Measurements from ENCODE around the gene KBTBD13.
A peak's percentile ranks its signal among the peaks of the same experiment; 100 is the strongest.
"Not testable (repeated sequence)": the region's sequence is repeated elsewhere in the genome, so short reads cannot be mapped to it uniquely, and the experiment has no call there.

Gene KBTBD13

DNA sequence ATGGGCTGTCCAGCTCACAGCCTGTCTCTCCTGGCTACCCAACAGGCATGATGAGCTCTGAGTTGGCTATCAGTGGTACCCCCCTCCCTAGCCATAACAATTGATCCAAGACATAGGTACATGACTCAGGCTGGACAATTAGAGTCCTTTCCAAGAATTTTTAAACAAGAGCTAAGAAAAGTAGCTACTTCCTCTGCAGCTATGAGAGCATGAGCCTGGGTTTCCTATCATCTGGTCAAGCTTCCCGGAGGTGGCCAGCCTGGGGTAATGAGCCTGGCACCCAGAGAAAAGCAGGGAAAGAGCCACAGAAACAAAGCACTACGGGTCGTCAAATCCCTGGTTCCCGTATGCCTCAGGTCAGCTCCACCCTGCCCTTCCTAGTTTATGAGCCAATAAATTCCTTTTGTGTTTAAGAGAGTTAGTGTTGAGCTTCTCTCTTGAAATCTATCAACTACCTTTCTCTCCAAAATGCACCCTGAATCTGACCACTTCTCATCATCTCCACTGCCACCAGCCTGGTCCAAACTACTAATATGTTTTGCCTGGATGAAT, 33.7 kb upstream of the KBTBD13 start:
- no peaks in the 10 kb centered on the region for H3K9me3 Mint-ChIP-seq
- H3K4me3 Mint-ChIP-seq = no peak overlapping the region
- peaks cover 4% of the 10 kb centered on the region for H3K27me3 Mint-ChIP-seq
- no peak overlapping the region for H3K27ac Mint-ChIP-seq
- H3K36me3 Mint-ChIP-seq (ENCODE audit: low read depth) = no peaks in the 10 kb centered on the region
- H3K4me1 Mint-ChIP-seq (ENCODE audit: low read depth) = no peaks in the 10 kb centered on the region

DNA sequence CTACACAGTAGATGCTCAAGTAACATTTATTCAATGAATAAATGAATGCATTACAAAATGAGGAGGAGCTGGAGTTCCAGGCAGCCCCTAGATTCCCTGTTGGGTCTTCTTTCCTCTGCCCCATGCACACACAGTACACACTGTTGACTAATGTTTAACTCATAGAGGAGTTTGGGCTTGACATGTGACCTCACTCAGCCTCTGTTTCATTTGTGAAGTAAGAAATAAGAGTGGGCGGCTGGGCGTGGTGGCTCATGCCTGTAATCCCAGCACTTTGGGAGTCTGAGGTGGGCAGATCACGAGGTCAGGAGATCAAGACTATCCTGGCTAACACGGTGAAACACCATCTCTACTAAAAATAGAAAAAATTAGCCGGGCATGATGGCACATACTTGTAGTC, 32.3 kb upstream of the KBTBD13 start:
- not testable (repeated sequence) for H3K4me3 Mint-ChIP-seq; H3K4me1 Mint-ChIP-seq (ENCODE audit: low read depth); H3K36me3 Mint-ChIP-seq (ENCODE audit: low read depth); H3K9me3 Mint-ChIP-seq; H3K27ac Mint-ChIP-seq; H3K27me3 Mint-ChIP-seq

DNA sequence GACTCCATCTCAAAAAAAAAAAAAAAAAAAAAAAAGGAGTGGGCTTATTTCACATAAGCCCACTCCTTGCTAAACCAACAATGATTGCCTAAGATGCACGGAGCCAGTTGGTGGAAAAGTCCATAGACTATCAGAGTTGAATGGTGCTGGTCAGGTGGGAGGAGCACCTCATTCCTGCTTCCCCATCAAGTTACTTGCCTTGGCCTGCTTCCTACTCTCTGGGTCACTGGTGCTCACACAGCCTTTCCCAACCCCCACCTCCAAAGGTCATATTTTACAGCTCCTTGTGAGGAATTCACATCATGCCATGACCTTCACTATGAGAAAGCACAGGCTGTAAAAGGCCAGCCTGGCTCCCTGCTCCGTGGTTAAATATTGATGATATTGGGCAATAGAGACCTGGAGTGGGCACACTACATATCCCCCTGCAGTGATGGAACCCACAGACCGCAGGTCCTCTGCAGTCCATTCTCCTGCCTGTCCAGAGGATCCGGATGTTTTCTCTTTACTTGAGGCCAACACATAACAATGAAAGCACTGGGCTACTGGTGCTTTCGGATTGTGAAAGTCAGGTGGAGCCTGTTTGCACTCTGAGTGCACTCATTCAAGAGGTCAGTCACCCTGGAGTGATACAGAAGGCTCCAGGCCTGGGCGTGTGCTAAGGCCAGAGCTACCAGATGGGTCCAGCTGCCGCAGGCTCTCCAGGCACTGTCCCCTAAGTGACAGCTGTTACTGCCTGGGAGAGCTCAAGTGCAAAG, 31.6 kb upstream of the KBTBD13 start, which contains the start of gene SLC51B:
SLC51B (plus strand) TSS at position 664 of the 758 bp plus-strand sequence. CDS start 4,618 bp downstream, outside the sequence.
- Mint-ChIP-seq H3K4me3 (no peak within 1 kb of the TSS), H3K4me1 (ENCODE audit: low read depth) (peaks cover 10% of the 10 kb centered on the region), H3K27ac (no peak within 1 kb of the TSS), H3K9me3 (no peaks in the 10 kb centered on the region), H3K27me3 (peaks cover 4% of the 10 kb centered on the region), H3K36me3 (ENCODE audit: low read depth) (no peaks in the 10 kb centered on the region)

DNA sequence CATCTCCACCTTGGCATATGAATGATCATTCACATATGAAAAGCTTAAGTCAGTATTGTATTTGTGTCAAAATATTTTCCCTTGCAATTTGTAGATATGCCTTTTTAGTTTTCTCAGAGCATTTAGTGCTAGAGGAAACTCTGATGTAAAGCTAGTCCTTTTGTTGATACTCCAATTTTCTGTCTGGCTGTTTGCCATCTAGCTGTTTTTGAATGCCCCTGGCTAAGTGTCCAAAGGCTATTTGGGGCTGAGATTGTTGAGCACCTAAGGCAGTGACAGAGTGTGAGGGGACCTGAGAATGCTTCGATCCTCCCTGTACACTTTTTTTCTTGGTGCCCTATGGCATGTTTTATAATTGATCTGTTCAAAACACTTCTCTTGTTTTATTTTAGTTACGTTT, 28.3 kb upstream of the KBTBD13 start:
- peaks cover 16% of the 10 kb centered on the region for H3K4me1 Mint-ChIP-seq (ENCODE audit: low read depth)

DNA sequence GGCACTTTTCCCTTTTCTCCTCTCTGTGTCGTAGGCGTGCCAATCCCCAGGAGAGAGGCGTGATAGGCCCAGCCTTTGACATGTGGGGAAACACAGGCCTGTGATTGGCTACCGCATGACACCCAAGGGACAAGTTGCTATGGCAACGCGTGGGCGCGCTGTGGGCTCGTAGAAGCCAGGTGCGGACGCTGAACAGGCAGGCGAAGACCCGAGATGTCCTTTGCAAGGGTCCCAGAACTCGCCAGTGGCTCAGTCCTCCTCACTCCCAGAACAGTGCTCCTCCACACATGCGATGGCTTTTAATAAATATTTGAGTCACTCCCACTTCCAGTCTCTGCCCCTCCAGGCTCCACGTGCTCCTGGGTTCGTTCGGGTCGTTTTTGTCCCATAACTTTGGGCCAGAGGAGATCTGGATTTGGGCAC, 27.1 kb upstream of the KBTBD13 start:
- H3K4me1 Mint-ChIP-seq (ENCODE audit: low read depth) = peaks cover 16% of the 10 kb centered on the region
- H3K27me3 Mint-ChIP-seq = peaks cover 4% of the 10 kb centered on the region
- H3K36me3 Mint-ChIP-seq (ENCODE audit: low read depth) = no peaks in the 10 kb centered on the region
- H3K27ac Mint-ChIP-seq = peak overlapping the region; percentile 49
- H3K9me3 Mint-ChIP-seq = no peaks in the 10 kb centered on the region
- H3K4me3 Mint-ChIP-seq = peak overlapping the region; percentile 43

More for the DNA sequence above, 28.3 kb upstream of the KBTBD13 start:
- Mint-ChIP-seq H3K36me3 (ENCODE audit: low read depth) (no peaks in the 10 kb centered on the region), H3K9me3 (no peaks in the 10 kb centered on the region), H3K27me3 (peaks cover 4% of the 10 kb centered on the region), H3K4me3 (no peak overlapping the region), H3K27ac (no peak overlapping the region)

DNA sequence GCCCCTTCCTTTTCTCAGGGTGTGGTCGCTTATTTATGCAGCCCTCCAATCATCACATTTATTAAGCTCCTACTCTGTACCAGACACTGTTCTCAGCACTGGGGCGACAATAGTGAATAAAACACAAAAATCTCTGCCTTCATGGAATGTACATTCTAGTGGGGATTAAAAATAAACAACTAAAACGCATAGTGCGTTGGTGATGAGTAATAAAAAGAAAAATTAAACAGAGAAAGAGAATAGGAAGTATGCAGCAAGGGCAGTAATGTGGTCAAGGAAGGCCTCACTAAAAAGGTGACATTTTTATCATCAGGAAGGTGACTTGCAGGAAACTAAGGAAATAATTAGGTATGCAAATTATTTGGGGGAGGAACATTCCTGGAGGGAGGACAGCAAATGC, 26.3 kb upstream of the KBTBD13 start:
- Mint-ChIP-seq H3K4me3 (no peak overlapping the region), H3K27me3 (peaks cover 4% of the 10 kb centered on the region), H3K27ac (peak overlapping the region; percentile 39), H3K4me1 (ENCODE audit: low read depth) (peaks cover 16% of the 10 kb centered on the region), H3K36me3 (ENCODE audit: low read depth) (no peaks in the 10 kb centered on the region), H3K9me3 (no peaks in the 10 kb centered on the region)

DNA sequence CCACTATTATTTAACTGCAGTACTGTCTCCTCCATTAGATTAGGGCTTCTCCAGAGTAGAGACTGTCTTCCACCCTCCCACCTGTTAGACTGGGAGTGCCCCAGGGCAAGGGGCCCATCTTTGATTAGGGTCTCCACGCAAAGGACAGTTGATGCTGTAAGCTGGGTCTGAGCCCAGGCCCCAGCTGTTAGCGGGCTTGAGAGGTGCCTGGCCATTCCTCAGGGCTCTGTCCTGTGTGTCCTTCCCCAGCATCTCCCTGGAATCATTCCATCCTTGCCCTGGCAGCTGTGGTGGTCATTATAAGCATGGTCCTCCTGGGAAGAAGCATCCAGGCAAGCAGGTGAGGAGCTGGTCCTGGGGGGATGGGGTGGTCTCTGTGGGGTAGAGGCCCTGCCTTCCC, 25.3 kb upstream of the KBTBD13 start:
- Mint-ChIP-seq H3K27me3 (peaks cover 4% of the 10 kb centered on the region), H3K36me3 (ENCODE audit: low read depth) (no peaks in the 10 kb centered on the region), H3K4me3 (no peak overlapping the region), H3K27ac (no peak overlapping the region), H3K4me1 (ENCODE audit: low read depth) (peaks cover 20% of the 10 kb centered on the region), H3K9me3 (no peaks in the 10 kb centered on the region)

DNA sequence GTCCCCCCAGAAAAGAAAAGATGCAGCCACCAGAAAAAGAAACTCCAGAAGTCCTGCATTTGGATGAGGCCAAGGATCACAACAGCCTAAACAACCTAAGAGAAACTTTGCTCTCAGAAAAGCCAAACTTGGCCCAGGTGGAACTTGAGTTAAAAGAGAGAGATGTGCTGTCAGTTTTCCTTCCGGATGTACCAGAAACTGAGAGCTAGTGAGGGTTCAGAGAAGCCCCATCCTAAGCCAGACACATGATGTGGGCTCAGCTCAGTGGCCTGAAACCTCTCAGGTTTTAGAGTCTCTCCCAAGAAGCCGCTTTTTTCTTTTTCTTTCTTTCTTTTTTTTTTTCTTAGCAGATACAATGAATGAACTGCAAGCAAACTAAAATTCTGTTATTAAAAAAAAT, 23.6 kb upstream of the KBTBD13 start:
- Mint-ChIP-seq H3K4me3 (no peak overlapping the region), H3K36me3 (ENCODE audit: low read depth) (no peaks in the 10 kb centered on the region), H3K9me3 (no peaks in the 10 kb centered on the region), H3K4me1 (ENCODE audit: low read depth) (peaks cover 20% of the 10 kb centered on the region), H3K27me3 (no peaks in the 10 kb centered on the region), H3K27ac (no peak overlapping the region)

DNA sequence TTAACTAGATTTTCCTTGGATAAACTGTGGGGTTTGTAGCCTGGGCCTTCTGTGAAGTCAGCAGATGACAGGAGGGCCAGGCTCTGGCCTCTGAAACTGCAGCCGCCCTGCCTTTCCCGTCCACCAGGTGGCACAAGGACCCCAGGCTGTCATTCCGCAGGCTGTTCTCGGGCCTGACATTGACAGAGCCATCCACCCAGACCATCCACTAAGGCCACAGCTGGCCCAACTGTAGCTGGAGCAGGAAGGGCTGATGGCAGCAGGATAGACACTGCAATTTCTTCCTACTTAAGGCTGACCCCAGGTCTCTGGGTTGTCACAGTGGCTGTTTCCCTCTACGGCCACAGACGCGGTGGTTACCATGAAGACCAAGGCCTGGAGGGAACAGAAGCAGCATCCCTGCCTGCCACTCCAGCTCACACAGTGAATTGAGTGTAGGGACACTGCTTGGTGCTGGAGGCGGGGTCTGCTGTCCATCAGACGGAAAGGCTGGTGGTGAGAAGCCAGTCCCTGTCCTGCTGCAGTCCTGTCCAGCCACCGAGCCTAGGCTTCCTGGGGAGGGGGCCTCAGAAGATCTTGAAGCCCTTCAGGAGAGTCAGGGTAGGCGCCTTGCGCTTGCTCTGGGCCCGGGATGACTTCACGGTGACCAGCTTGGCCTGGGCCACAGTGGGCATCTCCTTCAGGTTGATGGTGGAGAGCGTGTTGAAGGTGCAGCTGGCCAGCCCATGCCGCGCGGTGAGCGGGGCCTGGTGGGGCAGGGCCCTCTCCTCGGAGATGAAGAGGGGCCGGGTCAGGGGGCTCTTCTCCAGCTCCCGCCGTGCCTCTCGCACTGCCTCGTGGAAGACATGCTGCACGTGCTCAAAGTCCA, 22.0 kb upstream of the KBTBD13 start:
- H3K4me1 Mint-ChIP-seq (ENCODE audit: low read depth) = peaks cover 13% of the 10 kb centered on the region
- H3K36me3 Mint-ChIP-seq (ENCODE audit: low read depth) = no peaks in the 10 kb centered on the region
- no peak overlapping the region for H3K4me3 Mint-ChIP-seq
- no peaks in the 10 kb centered on the region for H3K27me3 Mint-ChIP-seq
- no peak overlapping the region for H3K27ac Mint-ChIP-seq
- H3K9me3 Mint-ChIP-seq = no peaks in the 10 kb centered on the region

DNA sequence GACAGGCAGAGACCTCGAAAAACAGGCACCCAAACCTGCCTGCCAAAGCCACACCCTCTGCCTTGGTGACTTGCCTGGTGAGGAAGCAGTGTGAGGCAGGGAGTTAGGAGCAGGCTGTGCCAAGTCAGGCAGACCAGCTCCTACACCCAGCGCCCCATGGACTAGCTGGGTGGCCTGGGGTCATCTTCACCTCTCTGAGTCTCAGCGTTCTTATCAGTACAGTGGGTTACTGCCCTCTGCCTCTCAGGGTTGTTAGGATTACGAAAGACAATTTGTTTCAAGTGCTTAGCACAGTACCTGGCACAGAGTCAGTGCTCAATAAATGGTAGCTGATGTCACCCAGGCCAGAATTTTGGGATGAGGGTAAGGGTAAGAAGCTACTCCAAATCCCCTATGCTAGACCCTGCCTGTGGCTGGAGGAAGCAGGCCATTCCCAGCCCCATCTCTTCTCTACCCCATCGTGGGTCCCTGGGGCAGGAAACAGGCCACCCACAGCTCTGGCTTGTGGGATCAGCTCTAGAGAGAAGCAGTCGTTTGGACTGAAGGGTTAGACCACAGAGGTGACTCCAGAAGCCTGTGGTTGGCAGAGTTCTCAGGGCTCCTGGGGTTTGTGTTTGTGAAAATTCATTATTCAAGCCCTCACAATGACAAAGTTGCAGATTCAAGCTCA, 21.2 kb upstream of the KBTBD13 start:
- no peaks in the 10 kb centered on the region for H3K9me3 Mint-ChIP-seq
- H3K36me3 Mint-ChIP-seq (ENCODE audit: low read depth) = no peaks in the 10 kb centered on the region
- peaks cover 5% of the 10 kb centered on the region for H3K4me1 Mint-ChIP-seq (ENCODE audit: low read depth)
- no peak overlapping the region for H3K4me3 Mint-ChIP-seq
- H3K27ac Mint-ChIP-seq = no peak overlapping the region
- no peaks in the 10 kb centered on the region for H3K27me3 Mint-ChIP-seq

DNA sequence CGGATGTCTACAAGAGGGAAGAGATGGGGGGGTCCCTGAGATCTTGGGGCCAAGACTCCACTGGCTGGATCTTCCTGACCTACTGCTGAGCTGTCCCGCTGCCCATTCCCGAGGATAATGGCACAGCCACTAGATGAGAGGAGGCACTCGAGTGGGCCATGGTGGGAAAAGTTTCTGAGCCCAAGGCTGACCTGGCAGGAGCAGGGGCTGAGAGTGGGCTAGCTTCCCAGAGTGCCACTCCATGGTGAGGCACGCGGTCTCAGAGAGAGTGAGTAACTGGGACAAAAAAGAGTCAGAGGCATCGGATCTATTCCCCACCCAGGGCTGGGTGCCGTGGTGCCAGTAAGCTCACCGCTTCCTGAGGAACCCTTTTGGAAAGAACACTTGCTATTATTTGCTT, 20.4 kb upstream of the KBTBD13 start:
- Mint-ChIP-seq H3K4me1 (ENCODE audit: low read depth) (peaks cover 3% of the 10 kb centered on the region), H3K27ac (no peak overlapping the region), H3K4me3 (no peak overlapping the region), H3K36me3 (ENCODE audit: low read depth) (no peaks in the 10 kb centered on the region), H3K9me3 (no peaks in the 10 kb centered on the region), H3K27me3 (no peaks in the 10 kb centered on the region)

DNA sequence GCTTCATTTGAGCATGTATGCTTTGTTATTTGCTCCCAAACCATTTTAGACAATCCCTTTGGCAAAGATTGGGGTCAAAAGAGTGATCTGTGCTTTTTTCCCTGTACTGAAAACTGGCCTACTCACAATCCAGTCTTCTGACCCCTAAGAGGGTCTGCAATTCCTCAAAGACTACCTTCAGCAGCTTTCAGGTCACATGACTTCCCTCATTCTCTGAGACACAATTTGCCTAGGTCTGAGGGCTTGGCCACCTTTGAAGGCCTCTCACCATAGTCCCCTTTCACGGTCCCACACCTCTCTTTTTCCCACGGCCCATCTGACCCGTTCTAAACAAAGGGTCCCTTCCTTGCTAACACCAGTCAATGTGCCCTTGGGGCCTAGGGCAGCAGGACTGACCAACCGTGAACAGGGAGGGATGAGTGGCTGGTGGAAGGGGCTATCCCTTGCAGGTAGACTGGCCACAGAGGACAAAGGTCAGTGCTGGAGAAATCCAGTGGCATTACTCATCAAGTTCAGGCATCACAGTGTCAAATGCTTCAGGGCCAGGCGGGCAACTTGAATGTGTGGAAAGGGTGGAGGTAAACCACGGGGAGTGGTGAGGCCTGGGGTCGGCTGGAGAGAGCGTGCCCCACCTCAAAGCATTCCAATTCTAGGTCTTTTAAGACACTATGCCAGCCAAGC, 19.5 kb upstream of the KBTBD13 start:
- Mint-ChIP-seq H3K27me3 (no peaks in the 10 kb centered on the region), H3K9me3 (no peaks in the 10 kb centered on the region), H3K4me3 (no peak overlapping the region), H3K4me1 (ENCODE audit: low read depth) (peaks cover 3% of the 10 kb centered on the region), H3K27ac (no peak overlapping the region), H3K36me3 (ENCODE audit: low read depth) (no peaks in the 10 kb centered on the region)

DNA sequence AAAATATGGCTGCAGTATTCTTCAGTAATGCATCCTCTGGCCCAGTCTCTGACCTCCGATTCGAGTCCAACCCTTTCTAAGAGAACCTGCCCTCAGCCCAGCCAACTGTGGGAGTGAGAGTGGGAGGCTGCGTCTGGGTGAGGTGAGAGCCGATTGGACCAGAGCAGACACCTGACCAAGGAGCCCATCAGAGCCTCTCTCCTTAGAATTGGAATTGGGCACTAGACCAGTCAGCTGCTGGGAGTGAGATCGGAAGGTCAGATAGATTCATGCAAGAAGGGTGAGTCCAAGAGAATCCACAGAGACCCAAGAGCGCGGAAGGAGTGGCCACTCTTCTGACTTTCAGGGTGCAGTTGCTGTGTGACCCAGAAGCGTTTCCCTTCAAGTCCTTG, 19.0 kb upstream of the KBTBD13 start:
- Mint-ChIP-seq H3K27me3 (no peaks in the 10 kb centered on the region), H3K9me3 (no peaks in the 10 kb centered on the region), H3K27ac (no peak overlapping the region), H3K4me1 (ENCODE audit: low read depth) (peaks cover 3% of the 10 kb centered on the region), H3K4me3 (no peak overlapping the region), H3K36me3 (ENCODE audit: low read depth) (no peaks in the 10 kb centered on the region)

Data from stimulated activated naive CD8-positive, alpha-beta T cell treated with anti-CD3 and anti-CD28 coated beads, Interleukin-15, Interleukin-2, amounts not matched to agents 100 ng/mL and 50 ng/mL, for 24 hours (primary cell).